CD4-positive, alpha-beta T cell treated with Interleukin-4 for 4 hours (primary cell): Measurements from ENCODE around the gene OTOA.
"Not testable (repeated sequence)": the region's sequence is repeated elsewhere in the genome, so short reads cannot be mapped to it uniquely, and the experiment has no call there.

Experiments
- DNase-seq: peaks from one replicate; pipeline ENCODE4 v3.0.0-alpha.2; 2020

Gene OTOA

DNA sequence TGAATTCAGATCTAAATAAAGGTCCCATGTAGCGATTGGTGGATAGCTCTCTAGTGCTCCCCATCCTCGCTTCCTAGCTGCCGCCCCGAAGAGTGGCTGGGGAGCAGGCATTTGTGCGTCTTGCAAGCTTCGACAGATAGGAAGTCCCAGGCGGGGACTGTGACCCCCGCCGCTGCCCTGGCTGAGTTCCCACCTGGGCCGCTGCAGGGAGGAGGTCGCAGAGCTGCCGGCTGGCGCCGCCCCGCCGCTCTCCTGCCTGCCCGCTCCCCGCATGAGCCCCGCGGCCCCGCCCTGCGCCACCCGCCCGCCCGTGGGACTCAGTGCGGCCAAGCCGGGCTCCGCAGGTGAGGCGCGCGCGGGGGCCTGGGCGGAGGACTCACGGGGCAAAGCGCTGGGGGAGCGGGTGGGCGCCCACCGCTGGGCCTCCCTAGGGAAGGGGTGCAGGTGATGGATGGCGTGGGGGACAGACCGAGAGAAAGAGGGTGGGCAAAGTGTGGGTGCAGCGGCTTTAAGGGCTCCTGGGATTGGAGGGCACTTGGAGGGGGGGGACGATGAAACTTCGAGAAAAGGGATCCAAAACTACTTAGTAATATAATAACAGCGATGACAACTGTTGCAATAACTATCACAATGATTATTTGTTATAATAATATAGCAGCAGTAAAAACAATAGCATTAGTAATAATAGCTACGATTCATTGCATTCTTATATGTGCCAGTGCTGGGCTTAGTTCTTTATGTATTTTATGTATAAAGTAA lies at the start of gene OTOA:
OTOA (plus strand) TSS at position 80 of the 759 bp plus-strand sequence. CDS start 14,547 bp downstream, outside the sequence.
- no peak for DNase-seq

DNA sequence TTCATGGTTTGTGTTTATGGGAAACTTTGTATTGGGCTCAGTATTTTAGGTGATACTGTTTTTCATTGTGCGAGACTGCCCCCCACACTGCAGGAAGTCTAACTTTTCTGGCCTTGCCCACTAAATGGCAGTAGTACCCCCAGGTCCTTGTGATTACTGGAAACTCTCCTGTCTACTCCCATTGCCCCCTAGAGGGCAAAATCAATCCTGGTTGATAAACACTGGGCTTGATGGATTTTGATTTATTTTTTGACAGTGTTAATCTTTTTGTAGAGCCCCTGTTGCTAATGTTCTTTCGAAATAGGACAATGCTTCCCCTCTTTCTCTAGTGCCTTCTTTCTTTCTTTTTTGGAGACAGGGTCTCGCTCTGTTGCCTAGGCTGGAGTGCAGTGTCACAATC lies 48.9 kb upstream of the OTOA start:
- DNase-seq, result no peak

DNA sequence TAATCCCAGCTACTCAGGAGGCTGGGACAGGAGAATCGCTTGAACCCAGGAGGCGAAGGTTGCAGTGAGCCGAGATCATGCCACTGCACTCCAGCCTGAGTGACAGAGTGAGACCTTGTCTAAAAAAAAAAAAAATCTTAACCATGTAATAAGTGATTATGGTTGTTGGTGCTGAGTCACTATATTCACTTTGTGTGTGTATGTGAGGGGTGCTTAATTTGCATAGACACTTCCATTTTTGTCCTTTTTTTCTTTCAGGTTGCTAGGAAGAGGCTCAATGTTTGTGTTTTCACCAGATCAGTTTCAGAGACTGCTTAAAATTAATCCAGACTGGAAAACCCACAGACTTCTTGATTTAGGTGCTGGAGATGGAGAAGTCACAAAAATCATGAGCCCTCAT lies 46.2 kb upstream of the OTOA start:
- no peak for DNase-seq

DNA sequence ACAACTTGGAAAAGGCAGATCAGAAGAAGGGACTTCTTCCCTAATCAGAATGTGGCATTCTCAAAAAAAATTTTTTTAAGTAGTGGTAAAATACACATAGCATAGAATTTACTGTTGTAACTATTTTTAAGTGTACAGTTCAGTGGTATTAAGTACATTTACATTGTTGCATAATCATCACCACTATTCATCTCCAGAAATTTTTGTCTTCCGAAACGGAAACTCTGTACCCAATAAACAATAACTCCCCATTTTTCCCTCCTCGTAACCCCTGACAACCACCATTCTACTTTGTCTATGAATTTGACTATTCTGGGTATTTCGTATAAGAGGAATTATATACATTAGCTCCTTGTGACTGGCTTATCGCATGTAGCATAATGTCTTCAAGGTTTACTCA lies 45.5 kb upstream of the OTOA start:
- no peak for DNase-seq

DNA sequence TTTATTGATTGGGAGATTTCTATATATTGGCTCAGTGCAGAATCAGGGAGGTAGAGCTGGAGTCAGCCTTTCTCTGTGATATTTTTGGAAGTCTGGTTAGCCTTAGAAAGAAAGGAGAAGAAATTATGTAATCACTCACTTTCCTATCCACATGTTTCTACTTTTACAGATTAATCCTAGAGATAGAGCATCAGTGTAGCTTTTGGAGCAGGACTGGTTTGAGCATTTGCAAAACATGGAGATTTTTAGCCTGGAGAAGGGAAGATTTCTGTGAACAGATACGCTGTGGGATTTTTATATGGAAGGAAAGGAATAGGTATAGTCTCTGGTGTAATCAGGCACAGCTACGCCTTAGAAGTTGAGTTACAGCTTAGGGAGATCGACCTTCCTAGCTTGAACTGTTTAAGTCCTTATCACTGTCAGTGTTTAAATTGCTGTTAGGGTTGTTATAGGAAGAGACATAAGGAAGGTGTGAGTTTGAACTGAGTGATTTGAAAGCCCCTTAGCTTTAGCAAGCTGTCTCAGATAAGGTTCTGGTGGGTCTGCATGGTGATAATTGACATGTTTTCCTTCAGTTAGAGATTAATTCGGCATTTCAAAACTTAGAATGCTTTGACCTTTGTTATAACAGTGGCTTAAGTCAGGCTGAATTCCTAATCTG lies 43.9 kb upstream of the OTOA start:
- DNase-seq, result no peak

DNA sequence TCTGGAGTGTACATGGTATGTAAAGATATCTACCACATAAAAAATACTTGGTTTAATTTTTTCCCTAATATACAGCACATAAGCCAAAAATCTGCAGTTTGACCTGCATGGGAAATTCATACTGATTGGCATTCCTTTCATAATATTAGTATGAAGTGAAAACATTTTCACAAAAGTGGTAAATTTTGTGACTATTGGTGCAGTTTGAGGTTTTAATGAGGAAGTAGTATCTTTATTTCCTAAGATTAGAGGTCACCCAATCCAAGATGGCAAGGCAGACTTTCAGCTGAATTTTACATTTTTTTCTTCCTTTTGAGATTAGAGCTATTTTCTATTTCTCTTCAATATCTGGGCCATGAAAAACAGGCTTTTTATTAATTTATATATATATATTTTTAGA lies 43.2 kb upstream of the OTOA start:
- no peak for DNase-seq

DNA sequence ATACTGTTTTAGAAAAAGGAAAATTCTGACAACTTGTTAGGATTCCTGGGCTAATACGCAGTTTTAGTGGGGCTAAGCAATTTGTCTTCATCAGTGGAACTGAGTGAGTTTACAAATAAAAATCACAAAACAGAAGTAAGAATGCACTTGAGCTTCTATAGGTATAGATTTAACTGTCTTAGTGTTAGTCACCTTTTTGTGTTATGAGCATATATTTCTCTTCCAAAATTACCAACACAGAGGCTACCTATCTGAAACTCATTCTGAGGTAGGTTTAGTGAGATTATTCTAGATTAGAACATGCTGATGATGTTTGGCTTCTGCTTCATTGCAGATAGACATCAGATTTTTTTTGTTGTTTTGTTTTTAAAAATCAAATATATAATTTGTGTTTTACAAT lies 41.2 kb upstream of the OTOA start:
- no peak for DNase-seq

DNA sequence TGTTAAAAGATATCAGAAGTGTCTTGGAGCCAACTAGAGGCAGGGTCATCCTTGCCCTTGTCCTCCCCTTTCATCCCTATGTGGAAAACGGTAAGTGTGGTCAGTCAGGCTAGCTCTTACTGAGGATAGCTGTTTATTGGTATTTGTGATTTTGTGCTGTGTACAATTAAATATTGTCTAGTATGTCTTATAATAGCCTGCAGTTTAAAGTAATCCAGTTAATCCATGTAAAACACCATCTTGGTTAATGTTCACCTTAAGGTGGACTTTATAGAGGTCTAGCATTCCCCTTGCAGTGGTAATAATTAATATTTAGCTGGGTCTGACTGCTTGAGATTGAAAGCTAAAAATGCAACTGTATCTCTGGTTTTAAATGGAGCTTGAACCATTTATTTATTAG lies 38.7 kb upstream of the OTOA start:
- DNase-seq, result no peak

DNA sequence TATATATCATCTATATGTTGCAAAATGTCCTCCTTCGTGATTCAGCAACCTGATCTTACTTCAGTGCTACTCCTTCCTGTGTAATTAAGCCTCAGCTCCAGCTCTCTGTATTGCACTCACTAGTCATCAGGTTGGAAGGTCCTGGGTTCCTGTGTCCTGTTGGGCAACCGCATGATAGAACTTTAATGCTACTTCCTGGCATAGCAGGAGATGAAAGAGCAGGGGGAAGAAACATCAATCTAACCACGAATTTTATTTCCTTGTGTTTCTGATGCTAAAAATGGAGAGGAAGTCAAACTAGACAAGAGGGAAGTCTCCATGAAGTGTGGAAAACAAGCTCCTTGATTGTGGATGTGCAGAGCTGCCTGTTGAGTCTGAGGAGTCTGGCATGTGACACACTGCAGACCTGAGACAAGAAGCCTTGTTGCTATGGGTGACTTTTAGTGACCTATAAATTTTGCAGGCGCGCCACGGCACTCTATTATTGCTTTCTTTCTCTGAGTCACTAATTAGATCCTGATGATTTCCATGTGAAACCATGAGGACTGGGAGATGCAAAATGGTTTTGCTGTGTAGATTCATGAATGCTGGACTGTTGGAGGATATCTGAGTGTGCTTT lies 37.0 kb upstream of the OTOA start:
- peak; percentile 59 for DNase-seq

DNA sequence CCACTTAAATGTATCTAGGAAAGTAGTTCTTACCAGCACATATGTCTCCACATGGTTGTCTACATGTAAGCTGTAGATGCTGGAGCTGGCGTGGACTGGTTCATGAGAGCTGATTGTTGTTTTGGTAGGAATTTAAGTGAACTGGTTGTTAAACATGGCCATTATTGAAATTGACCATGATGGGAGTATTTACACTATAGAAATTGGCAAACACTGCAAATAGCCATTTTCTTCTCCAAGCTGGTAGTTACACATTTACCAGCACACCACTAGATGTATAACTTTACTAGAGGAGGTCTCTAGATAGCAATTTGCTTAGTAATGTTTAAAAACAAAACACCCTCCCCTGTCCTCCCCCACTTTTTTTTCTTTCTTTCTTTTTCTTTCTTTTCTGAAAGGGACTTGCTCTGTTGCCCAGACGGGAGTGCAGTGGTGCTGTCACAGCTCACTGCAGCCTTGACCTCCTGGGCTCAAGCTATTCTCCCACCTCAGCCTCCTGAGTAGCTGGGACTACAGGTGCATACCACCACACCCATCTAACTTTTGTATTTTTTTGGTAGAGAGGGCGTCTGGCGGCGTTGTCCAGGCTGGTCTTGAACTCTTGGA lies 35.5 kb upstream of the OTOA start:
- no peak for DNase-seq

DNA sequence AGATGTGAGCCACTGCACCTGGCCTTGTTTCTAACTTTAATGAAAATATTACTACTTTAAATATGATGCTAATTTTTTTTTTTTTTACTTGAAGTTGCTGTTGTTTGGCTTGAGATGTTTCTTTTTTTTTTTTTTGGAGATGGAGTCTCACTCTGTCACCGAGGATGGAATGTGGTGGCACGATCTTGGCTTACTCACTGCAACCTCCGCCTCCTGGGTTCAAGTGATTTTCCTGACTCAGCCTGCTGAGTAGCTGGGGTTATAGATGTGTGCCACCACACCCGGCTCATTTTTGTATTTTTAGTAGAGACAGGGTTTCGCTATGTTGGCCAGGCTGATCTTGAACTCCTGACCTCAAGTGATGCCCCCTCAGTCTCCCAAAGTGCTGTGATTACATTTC lies 35.0 kb upstream of the OTOA start:
- DNase-seq, result no peak

DNA sequence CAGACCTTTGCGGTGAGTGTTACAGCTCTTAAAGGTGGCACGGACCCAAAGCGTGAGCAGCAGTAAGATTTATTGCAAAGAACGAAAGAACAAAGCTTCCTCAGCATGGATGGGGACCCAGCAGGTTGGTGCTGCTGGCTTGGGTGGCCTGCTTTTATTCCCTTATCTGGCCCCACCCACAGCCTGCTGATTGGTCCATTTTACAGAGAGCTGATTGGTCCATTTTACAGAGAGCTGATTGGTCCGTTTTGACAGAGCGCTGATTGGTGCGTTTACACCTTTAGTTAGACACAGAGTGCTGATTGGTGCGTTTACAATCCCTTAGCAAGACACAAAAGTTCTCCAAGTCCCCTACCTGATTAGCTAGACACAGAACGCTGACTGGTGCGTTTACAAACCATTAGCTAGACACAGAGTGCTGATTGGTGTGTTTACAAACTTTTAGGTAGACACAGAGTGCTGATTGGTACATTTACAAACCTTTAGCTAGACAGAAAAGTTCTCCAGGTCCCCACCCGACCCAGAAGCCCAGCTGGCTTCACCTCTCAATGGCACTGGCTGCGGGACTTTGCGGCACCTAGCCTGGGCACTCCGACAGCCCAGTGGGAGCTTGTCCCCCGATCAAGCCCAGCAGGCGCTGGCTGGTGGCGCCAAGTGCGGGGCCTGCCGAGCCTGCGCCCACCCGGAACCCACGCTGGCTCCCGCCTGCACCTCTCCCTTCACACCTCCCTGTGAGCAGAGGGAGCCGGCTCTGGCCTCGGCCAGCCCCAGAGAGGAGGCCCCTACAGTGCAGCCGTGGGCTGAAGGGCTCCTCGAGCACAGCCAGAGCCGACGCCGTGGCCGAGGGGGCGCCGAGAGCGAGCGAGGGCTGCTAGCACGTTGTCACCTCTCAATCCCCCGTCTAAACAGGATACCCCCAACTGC lies 33.9 kb upstream of the OTOA start:
- not testable (repeated sequence) for DNase-seq

DNA sequence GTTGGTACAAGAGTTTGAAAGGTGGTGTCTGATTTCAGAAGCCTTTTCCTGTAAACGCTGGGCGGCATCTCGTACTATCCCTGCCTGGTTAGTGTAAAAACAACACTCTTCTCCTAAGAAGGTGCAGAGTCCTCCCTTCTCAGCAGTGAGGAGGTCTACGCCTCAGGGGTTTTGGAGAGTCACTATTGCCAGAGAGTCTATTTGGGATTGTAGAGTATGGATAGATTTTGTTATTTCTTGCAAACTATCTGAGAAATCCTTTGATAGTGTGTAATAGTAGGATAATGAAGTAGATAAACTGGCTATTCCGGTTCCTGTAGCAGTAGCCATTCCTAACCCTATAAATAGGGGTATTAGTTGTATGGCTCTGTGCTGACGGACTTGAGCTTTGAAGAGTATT lies 32.9 kb upstream of the OTOA start:
- DNase-seq, result not testable (repeated sequence)

DNA sequence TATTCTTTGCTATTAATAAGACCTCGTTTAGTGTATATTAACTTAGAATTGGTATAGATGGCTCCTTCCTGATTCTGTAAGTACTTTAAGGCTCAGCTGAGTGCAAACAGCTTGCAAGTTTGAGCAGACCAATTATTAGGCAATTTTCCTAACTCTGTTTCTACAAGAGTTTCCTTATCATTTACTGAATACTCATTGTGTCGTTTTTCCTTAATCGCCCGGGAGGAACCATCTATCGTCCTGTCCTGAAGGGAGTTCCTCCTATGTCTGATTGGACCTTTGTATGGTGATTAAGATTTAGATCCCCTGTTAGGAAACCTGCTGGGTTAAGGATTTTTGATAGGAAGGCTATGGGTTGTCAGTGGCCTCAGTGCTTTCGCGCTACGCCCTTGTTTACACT lies 32.4 kb upstream of the OTOA start:
- DNase-seq, result not testable (repeated sequence)

DNA sequence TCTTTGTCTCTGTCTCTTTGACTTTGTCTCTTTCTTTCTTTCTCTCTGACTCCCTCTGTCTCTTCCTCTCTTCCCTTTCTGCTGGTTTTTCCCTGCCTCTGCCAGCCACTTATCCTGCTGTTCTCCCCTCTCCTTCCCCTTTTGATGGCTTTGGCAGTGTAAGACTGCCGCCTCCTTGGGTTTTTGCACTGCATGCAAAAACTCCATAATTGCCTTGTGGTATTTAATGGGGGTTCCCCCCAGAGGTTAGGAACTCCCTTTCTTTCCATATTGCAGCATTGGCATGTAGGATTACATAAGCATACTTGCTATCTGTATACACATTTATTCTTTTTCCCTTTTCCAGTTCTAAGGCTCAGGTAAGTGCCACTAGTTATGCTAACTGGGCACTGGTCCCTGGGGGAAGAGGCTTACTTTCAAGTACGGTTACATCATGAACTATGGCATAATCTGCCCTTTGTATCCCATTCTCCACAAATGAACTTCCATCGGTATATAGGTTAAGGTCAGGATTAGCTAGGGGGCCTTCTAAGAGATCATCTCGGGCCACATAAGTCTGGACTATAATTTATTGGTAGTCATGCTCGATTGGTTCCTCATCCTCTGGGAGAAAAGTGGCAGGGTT lies 31.7 kb upstream of the OTOA start:
- not testable (repeated sequence) for DNase-seq

DNA sequence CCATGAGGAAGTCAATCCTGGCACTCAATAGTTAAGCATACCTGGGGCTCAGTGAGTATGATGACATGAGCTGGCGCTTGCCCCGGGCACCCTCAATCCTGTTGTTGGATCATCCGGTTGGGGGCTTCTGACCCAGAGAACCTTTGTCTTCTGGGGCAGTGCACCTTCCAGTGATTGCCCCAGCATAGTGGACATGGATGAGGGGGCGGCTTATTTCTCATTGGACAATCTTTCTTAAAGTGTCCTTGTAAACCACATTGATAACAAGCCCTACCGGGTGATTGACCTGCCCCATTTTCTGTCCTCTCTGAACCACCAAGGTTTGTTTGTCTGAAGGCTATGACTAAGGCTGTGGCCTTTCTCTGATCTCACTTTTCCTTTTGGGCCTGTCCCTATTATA lies 29.6 kb upstream of the OTOA start:
- no peak for DNase-seq

DNA sequence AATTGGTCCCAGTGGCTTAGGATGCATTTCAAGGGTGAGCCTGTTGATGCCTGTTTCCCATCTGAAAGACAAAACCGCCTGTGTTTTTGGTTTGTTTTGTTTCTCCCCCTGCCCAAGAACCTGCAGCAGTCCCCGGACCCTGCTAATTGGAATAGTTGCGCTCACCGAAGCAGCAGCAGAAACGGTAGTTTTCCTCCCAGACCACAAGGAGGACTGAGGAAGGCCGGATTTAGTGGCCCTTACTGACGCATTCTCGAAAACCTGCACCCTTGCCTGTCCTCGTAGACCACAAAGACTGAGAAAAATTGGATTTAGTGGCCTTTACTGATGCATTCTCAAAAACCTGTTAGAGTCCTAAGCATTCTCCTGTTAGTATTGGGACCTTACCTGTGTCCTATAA lies 28.1 kb upstream of the OTOA start:
- DNase-seq, result not testable (repeated sequence)

DNA sequence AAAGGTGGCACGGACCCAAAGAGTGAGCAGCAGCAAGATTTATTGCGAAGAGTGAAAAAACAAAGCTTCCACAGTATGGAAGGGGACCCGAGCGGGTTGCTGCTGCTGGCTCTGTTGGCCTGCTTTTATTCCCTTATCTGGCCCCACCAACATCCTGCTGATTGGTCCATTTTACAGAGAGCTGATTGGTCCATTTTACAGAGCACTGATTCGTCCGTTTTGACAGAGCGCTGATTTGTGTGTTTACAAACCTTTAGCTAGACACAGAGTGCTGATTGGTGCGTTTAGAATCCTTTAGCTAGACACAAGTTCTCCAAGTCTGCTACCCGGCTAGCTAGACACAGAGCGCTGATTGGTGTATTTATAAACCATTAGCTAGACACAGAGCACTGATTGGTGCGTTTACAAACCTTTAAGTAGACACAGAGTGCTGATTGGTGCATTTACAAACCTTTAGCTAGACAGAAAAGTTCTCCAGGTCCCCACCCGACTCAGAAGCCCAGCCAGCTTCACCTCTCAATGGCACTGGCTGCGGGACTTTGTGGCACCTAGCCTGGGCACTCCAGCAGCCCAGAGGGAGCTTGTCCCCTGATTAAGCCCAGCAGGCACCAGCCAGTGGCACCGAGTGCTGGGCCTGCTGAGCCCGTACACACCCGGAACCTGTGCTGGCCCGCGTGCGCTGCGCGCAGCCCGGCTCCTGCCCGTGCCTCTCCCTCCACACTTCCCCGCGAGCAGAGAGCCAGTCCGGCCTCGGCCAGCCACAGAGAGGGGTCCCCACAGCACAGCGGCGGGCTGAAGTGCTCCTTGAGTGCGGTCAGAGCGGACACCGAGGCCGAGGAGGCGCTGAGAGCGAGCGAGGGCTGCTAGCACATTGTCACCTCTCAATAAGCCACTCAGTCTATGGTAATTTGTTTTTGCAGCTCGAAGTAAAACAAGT lies 26.5 kb upstream of the OTOA start:
- no peak for DNase-seq

DNA sequence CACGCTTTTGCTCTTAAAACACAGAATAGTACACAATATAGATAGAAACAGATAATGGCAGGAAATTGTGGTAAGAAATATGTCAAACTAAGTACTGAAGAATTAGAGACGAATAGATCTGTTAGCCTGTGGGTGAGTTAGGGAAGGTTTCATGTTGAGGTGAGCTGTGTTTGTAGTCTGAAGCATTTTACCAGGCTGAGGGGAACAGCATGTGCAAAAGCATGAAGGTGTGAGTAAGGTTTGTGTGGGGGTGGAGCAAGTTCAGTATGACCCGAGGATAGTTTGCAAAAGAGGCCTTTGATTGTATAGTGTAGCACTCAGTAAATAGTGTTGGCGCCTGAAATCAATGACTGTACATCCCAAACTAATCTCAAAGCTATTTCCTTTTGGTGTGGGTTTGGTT lies 25.2 kb upstream of the OTOA start:
- peak; percentile 66 for DNase-seq

DNA sequence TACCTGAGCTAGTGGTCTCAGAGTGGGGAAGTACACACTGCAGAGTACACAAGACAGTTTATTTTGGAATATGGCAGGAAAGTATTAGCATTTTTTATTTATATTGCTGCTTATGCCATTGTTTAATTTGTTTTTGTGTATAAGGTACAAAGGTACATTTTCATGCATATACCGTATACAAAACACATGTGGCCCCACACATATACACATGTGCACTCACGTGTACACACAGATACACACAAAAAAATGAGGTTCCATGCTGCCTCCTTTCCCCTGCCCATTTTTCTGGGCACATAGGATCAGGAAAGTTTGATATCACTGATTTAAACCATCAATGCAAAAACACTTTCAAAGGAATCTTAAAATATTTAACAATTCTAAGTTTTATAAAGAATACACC lies 24.3 kb upstream of the OTOA start:
- no peak for DNase-seq

DNA sequence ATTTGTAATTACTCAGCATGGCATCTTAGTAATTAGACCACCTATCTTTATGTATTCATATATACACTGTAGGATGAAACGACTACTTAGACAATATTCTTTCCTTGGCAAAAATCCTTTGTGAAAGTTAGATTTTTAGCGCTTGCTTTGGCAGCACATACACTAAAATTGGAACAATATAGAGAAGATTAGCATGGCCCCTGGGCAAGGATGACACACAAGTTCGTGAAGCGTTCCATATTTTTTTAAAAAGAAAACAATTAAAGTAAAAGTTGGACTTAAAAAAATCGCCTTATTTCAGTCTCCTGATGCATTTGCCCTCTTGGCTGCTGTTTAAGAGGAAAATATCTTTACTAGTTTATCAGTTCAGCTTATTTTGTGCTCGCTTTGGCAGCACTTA lies 21.9 kb upstream of the OTOA start:
- DNase-seq, result no peak
